Hematopoietic multipotent progenitor cell treated with erythropoietin and hydrocortisone succinate and interleukin-3 and kit ligand, for 4 days (in vitro differentiated cells): ENCODE results near the gene PRICKLE2.
A peak's percentile ranks its signal among the peaks of the same experiment; 100 is the strongest.

Experiments used
- DNase-seq: peaks from one replicate; pipeline ENCODE4 v3.0.0-alpha.2; 2015

PRICKLE2 gene, protein sequence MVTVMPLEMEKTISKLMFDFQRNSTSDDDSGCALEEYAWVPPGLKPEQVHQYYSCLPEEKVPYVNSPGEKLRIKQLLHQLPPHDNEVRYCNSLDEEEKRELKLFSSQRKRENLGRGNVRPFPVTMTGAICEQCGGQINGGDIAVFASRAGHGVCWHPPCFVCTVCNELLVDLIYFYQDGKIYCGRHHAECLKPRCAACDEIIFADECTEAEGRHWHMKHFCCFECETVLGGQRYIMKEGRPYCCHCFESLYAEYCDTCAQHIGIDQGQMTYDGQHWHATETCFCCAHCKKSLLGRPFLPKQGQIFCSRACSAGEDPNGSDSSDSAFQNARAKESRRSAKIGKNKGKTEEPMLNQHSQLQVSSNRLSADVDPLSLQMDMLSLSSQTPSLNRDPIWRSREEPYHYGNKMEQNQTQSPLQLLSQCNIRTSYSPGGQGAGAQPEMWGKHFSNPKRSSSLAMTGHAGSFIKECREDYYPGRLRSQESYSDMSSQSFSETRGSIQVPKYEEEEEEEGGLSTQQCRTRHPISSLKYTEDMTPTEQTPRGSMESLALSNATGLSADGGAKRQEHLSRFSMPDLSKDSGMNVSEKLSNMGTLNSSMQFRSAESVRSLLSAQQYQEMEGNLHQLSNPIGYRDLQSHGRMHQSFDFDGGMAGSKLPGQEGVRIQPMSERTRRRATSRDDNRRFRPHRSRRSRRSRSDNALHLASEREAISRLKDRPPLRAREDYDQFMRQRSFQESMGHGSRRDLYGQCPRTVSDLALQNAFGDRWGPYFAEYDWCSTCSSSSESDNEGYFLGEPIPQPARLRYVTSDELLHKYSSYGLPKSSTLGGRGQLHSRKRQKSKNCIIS

DNA sequence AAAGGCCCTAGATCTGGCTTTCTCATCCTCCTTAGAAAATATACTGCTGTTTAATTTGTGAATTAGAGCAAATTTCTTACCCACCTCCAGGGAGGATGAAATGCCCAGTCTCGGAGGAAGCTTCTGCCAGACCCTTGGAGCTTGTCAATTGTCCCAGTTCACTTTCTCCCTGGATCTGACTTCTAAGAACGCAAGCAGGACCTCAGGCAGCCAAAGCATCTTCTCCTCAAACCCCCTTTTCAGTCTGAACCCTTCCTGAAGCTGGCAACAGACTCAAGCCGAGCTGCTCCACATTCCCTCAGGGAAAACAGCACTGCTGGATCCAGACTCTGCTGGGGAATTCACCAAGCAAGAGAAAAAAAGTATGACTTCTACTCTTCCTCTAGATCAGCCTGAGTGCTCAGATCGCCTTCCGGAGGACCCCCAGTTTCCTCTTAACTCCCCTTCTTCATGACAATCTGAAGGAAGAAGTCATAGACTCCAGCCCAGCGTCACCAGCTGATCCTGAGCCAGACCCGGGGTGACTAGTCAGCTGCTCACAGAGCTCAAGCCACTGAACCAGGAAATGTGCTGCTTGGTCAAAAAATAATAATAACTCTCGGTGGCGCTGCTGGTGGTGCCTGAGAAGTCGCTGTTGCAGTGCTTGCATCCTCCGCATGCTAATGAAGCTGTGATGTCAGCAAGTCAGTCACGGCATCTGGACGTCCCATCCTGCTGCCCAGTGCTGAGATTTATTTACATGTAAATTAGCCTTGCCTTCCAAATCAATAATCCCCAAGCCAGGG, at the start of gene PRICKLE2:
Gene PRICKLE2 (minus strand): TSS at position 641 of the 785 bp plus-strand sequence. CDS start 26,539 bp downstream, outside the sequence.
- DNase-seq = peak; percentile 16

DNA sequence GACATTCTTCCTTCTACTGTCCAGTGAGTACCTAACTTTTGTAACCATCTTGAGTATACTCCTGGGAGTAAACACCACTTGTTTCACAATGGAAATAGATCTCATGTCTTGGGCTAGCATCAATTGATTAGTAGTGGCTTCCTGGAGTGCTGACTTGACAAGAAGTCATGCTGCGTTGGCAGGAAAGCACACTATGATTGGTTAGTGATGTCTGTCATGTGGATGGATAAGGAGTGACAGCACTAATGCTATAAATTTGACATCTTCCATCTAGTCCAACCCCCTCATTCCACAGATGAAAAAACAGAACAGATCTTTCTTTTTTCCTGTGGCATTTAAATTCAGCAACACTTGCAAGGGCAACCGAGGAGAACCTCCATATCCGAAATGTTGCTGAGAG, 47.6 kb upstream of the PRICKLE2 start:
- DNase-seq = no peak

DNA sequence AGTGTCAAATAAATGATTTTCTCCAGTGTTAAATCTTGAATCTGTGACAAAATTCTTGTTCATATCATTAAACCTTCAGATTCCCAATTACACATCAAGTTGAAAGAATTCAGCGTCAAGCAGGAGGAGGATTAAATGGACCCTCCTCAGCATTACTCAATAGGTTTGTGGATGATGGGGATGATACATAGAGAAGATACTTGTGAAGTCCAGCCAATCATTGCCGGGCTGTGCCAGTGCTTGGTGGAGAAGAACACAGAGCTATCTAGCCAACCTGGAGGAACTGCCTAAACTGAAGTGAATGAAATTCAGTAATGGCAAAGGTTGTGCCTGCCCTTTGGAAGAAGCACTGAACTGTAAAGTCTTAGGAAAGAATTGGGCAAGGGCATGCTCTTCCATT, 47.0 kb upstream of the PRICKLE2 start:
- DNase-seq = no peak

DNA sequence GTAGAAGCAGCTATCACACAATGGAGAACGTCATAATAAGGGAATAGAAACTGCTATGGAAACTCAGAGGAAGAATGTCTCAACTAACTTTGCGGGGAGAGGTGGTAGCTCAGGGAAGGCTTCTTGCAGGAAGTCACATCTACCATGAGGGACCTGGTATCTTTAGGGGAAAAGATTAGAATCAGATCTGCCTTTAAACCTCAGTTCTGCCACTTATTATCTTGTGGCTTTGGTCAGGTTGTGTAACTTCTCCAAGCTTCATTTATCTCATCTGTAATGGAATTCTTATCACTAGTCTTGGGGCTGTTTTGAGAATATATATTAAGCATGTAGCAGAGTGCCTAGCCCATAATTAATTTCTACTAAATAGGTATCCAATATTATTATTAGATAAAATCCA, 46.4 kb upstream of the PRICKLE2 start:
- DNase-seq = peak; percentile 53

- DNase-seq = no peak
These were observed 45.6 kb upstream of the PRICKLE2 start for GRCh38 chr3:64270866-64271260.

DNA sequence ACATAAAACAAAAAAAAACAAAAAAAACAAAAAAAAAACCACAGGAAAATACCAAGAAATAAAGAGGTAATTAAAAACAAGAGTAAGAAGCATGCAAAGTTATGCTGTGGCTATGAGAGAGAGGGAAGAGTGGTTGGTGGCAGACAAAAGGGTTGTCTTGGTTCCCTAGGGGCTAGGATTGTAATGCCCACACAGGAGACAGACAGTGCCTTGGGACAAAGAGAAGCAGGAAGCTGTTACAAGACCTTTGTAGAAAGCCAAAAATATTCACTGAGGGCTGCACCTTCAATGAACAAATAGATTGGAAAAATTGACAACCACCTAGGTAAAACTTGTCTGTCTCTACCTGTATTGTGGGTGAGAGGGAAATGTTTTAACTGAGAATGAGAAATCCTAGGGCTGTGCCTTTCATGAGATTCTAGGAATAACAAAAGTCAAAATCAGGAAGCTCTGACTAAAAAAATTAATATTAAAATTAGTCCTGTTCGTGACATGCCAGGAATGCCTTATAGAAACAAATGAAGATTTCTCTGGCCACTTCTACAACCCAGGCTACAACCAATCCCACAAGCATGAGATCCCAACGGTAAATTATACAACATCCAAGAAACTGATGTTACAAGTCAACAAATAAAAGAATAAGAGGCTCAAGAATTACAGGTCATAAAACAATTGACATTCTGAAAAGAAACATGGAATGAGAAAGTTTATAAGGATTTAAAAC, 45.0 kb upstream of the PRICKLE2 start:
- no peak for DNase-seq

GRCh38 chr3:64268926-64269325, 43.7 kb upstream of the PRICKLE2 start:
- no peak for DNase-seq

GRCh38 chr3:64267721-64268604, 42.7 kb upstream of the PRICKLE2 start:
- no peak for DNase-seq

GRCh38 chr3:64266983-64267382, 41.7 kb upstream of the PRICKLE2 start:
- no peak for DNase-seq

GRCh38 chr3:64266065-64266931, 41.0 kb upstream of the PRICKLE2 start:
- DNase-seq = no peak

- no peak for DNase-seq
These were observed 40.4 kb upstream of the PRICKLE2 start for GRCh38 chr3:64265646-64266045.

DNA sequence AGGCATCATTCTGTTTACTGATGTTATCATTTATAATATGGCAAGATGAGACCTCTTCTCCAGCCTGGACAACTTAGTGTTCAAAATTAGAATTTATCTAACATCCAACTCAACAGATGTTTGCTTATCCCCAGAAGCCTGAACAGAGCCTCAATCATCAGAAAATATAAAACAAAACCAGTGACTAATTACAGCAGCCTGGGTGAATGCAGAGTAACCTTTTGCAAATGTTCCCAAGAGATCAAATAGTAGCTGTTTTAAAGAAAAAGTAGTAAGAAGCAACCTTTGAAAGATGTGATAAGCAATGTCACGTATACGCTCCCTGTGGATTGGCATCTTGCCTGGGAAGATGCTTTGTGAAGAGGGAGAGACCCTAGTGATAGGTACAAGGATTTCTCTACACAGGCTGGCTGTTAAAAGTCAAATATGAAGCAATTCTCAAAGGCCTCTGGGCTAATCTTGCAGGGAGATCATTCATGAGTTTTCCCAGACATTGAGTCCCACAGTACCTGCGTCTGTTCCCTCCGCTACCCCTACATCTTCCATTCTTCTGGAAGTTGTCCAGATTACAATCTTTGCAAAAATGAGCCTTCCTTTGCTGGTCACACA, 39.3 kb upstream of the PRICKLE2 start:
- no peak for DNase-seq

- no peak for DNase-seq
These were observed 37.4 kb upstream of the PRICKLE2 start for GRCh38 chr3:64262574-64263114.

- no peak for DNase-seq
These were observed 35.2 kb upstream of the PRICKLE2 start for GRCh38 chr3:64260431-64260830.

GRCh38 chr3:64259636-64260035, 34.4 kb upstream of the PRICKLE2 start:
- DNase-seq = no peak

- no peak for DNase-seq
These were observed 32.0 kb upstream of the PRICKLE2 start for GRCh38 chr3:64257100-64257755.

- DNase-seq = no peak
These were observed 30.6 kb upstream of the PRICKLE2 start for GRCh38 chr3:64255741-64256340.

GRCh38 chr3:64254443-64254842, 29.2 kb upstream of the PRICKLE2 start:
- no peak for DNase-seq

DNA sequence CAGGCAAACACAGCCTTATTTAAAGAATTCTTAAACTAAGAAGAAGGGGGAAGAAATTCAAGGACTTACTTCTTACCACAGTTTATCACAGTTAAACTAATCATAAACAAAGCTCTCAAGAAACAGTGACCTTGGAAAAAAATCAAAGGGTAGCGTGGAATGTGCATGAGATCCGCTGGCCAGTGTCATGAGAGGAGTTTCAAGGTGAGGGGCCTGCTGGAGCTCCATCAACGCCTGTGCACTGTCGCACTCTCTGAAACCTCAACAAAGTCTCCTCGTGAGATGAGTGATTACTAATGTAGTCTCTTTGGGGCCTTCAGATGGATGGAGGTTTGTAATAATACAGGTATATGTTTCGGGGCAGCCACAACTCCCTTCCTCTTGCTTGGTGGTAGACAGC, 28.4 kb upstream of the PRICKLE2 start:
- DNase-seq = no peak
